Measurements from ENCODE around the gene SLC2A4RG. TPM values are rescaled to one million over a fixed set of nuclear protein-coding genes. Genes with fewer than 3 reads are reported as not detected.

The SLC2A4RG gene
- total RNA-seq, 4 donors from 2014 or later: 36.5 to 98.7 (median 59.9) TPM

DNA sequence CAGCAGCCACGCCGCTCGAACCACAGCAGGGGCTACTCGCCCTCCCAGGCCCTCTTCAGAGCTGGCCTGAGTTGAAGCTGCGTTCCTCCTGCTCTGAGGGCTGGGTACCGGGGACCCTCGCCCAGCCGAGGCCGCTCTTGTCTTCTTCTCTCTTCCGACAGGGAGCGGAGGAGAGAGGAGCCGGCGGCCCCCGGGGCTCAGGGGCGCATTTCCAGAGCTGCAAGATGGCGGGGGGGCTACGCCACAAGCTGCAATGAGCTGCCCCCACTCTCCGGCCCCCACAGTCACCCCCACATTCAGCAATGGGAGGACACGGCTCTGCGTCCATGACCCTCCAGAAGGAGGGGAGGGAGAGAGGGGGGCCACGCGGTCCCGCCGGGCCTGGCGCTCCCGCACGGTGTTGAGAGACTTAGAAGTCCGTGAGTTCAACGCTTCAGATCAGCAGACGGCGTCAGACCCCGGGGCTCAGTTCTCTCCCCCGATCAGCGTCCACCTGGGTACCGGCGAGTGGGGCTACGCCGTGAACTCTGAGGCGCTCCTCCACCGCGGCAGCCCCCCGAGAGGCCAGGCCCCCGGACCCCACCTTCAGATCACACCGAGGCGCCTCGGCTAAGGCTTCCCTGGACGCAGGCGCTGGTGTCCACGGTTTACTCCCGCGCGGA is 31.6 kb downstream of the SLC2A4RG start:
- no peak overlapping the region for H3K27ac ChIP-seq
- no peaks in the 10 kb centered on the region for H3K9me3 ChIP-seq
- no peak for ATAC-seq
- WGBS, 2 donors (ENCODE audit: low coverage in 1 of 2): 94% methylated on average over 15 of the region's 52 CpGs; no CpG with 5 or more reads in 1 of the 2 donors
- no peak for TF ChIP-seq POLR2A (IDR thresholded peaks at IDR 0.05)
- TF ChIP-seq, protein P1, sequence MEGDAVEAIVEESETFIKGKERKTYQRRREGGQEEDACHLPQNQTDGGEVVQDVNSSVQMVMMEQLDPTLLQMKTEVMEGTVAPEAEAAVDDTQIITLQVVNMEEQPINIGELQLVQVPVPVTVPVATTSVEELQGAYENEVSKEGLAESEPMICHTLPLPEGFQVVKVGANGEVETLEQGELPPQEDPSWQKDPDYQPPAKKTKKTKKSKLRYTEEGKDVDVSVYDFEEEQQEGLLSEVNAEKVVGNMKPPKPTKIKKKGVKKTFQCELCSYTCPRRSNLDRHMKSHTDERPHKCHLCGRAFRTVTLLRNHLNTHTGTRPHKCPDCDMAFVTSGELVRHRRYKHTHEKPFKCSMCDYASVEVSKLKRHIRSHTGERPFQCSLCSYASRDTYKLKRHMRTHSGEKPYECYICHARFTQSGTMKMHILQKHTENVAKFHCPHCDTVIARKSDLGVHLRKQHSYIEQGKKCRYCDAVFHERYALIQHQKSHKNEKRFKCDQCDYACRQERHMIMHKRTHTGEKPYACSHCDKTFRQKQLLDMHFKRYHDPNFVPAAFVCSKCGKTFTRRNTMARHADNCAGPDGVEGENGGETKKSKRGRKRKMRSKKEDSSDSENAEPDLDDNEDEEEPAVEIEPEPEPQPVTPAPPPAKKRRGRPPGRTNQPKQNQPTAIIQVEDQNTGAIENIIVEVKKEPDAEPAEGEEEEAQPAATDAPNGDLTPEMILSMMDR (IDR thresholded peaks at IDR 0.05): no peak
- no peak for TF ChIP-seq POLR2AphosphoS5 (IDR thresholded peaks at IDR 0.05)
- no peak for TF ChIP-seq EP300 (IDR thresholded peaks at IDR 0.05)
- peaks cover 0 to 34% (median 5%) of the 10 kb centered on the region in 3 donors for H3K4me1 ChIP-seq
- H3K36me3 ChIP-seq: peaks cover 0 to 56% of the 10 kb centered on the region in 2 donors
- no peak overlapping the region for H3K4me3 ChIP-seq
- H3K27me3 ChIP-seq: no peaks in the 10 kb centered on the region

- ATAC-seq: peak; percentile 57
- Histone ChIP-seq H3K27me3 (no peaks in the 10 kb centered on the region), H3K27ac (no peak overlapping the region), H3K4me1 (peaks cover 0 to 34% (median 5%) of the 10 kb centered on the region in 3 donors), H3K4me3 (no peak overlapping the region), H3K9me3 (no peaks in the 10 kb centered on the region), H3K36me3 (peaks cover 0 to 40% of the 10 kb centered on the region in 2 donors)
- TF ChIP-seq POLR2AphosphoS5 (IDR thresholded peaks at IDR 0.05): no peak
- TF ChIP-seq, protein P1 (IDR thresholded peaks at IDR 0.05): no peak
- no peak for TF ChIP-seq EP300 (IDR thresholded peaks at IDR 0.05)
- TF ChIP-seq POLR2A (IDR thresholded peaks at IDR 0.05): no peak
- 71% methylated on average over 4 of the region's 20 CpGs; no CpG with 5 or more reads in 1 of the 2 donors for WGBS, 2 donors (ENCODE audit: low coverage in 1 of 2)
Observed at GRCh38 chr20:63772781-63773518, 33.4 kb downstream of the SLC2A4RG start.

- H3K36me3 ChIP-seq: peaks cover 0 to 32% of the 10 kb centered on the region in 2 donors
- WGBS, 2 donors (ENCODE audit: low coverage in 1 of 2): 80 to 100% methylated on average over 4 to 5 of the region's 33 CpGs
Observed at GRCh38 chr20:63773571-63774241, 34.1 kb downstream of the SLC2A4RG start.

GRCh38 chr20:63774306-63774705 is 34.7 kb downstream of the SLC2A4RG start:
- 73 to 83% methylated on average over 2 to 4 of the region's 15 CpGs for WGBS, 2 donors (ENCODE audit: low coverage in 1 of 2)
- no peak for ATAC-seq

More at GRCh38 chr20:63773571-63774241, 34.1 kb downstream of the SLC2A4RG start:
- ATAC-seq: no peak
- no peak overlapping the region for H3K4me3 ChIP-seq
- TF ChIP-seq POLR2AphosphoS5 (IDR thresholded peaks at IDR 0.05): no peak
- TF ChIP-seq EP300 (IDR thresholded peaks at IDR 0.05): no peak
- TF ChIP-seq POLR2A (IDR thresholded peaks at IDR 0.05): no peak
- TF ChIP-seq, protein P1 (IDR thresholded peaks at IDR 0.05): no peak
- H3K27ac ChIP-seq: no peak overlapping the region
- H3K27me3 ChIP-seq: no peaks in the 10 kb centered on the region
- H3K4me1 ChIP-seq: peaks cover 0 to 34% (median 5%) of the 10 kb centered on the region in 3 donors
- no peaks in the 10 kb centered on the region for H3K9me3 ChIP-seq

More at GRCh38 chr20:63774306-63774705, 34.7 kb downstream of the SLC2A4RG start:
- no peaks in the 10 kb centered on the region for H3K27me3 ChIP-seq
- TF ChIP-seq, protein P1 (IDR thresholded peaks at IDR 0.05): no peak
- TF ChIP-seq POLR2AphosphoS5 (IDR thresholded peaks at IDR 0.05) (no peak), POLR2A (IDR thresholded peaks at IDR 0.05) (no peak), EP300 (IDR thresholded peaks at IDR 0.05) (no peak)
- H3K27ac ChIP-seq: no peak overlapping the region
- peaks cover 0 to 34% (median 5%) of the 10 kb centered on the region in 3 donors for H3K4me1 ChIP-seq
- no peak overlapping the region for H3K4me3 ChIP-seq
- peaks cover 0 to 26% of the 10 kb centered on the region in 2 donors for H3K36me3 ChIP-seq
- H3K9me3 ChIP-seq: no peaks in the 10 kb centered on the region
